Measurements from ENCODE around the gene FHL1. TPM values are rescaled to one million over a fixed set of nuclear protein-coding genes. Genes with fewer than 3 reads are reported as not detected.
A peak's percentile ranks its signal among the peaks of the same experiment; 100 is the strongest.
"Not testable (repeated sequence)": the region's sequence is repeated elsewhere in the genome, so short reads cannot be mapped to it uniquely, and the experiment has no call there.

The FHL1 gene
- total RNA-seq, 1 experiment from 2014 or later, result 5.3 TPM

DNA sequence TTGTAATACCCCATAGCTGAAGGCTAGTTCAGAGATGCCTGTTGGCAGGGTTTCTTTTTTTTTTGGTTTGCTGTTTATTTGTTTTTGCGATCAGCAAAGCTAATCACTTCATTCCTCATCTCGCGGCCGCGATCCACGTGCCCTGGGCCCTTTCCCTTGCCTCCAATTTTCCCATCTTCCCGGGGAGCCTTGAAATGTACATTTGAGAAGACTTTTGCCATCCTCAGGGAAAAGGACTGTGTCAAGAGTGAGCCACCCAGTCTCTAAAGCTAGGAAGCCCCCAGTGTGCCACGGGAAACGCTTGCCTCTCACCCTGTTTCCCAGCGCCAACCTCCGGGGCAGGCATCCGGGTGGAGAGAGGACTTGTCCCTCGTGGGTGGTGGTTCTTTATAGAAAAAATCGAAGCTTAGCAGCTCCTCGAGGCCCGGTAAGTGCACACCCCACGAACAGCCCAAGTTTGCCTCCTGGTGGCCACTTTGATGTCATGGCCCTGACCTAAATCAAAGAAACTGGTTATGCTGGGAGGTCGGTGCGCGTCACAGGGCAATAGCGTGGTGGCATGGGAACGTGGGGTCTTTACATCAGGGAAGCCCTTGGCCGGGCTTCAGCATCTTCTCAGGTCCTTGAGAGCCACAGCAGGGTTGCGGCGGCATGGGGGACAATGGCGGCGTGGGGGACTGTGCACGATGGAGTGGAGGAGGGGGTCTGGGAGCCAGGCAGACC lies 61.8 kb downstream of the FHL1 start:
- DNase-seq (ENCODE audit: low spot score), result no peak

DNA sequence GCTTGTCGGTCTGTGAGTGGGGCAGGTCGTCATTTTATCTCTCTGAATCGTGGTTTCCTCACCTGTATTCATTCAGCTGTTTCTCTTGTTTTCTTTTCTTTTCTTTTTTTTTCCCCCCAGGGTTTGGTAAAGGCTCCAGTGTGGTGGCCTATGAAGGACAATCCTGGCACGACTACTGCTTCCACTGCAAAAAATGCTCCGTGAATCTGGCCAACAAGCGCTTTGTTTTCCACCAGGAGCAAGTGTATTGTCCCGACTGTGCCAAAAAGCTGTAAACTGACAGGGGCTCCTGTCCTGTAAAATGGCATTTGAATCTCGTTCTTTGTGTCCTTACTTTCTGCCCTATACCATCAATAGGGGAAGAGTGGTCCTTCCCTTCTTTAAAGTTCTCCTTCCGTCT lies 62.4 kb downstream of the FHL1 start:
- DNase-seq (ENCODE audit: low spot score), result no peak

- no peak for DNase-seq (ENCODE audit: low spot score)
Observed at GRCh38 chrX:136210243-136210642, 62.9 kb downstream of the FHL1 start.

- no peak for DNase-seq (ENCODE audit: low spot score)
Observed at GRCh38 chrX:136210806-136211205, 63.5 kb downstream of the FHL1 start.

- DNase-seq (ENCODE audit: low spot score), result no peak
Observed at GRCh38 chrX:136211766-136212556, 64.6 kb downstream of the FHL1 start.

DNA sequence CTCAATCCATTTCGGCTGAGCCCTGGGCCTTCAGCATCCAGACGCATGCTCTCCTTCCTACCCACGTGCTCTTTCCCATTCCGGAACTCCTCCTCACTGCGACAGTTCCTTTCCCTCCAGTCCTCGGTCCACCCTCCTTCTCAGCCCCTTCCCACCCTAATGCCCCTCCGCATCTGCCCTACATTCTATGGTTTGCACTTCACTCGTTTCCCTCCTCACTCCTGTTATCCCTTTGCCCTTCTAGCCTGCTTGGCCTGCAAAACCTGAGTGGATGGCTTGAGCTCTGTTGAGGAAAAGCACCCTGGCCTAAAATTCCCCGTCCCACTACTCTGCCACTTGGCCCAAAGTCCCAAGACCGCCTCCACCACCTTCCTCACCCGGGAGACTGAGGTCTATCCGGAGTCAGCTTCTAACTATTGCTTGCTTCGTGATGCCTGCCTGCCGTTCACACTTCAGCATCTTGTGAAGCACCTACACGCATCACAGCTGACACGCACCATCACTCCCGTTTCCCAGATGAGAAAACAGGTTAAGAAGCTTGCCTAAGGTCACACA lies 65.3 kb downstream of the FHL1 start:
- no peak for DNase-seq (ENCODE audit: low spot score)

DNA sequence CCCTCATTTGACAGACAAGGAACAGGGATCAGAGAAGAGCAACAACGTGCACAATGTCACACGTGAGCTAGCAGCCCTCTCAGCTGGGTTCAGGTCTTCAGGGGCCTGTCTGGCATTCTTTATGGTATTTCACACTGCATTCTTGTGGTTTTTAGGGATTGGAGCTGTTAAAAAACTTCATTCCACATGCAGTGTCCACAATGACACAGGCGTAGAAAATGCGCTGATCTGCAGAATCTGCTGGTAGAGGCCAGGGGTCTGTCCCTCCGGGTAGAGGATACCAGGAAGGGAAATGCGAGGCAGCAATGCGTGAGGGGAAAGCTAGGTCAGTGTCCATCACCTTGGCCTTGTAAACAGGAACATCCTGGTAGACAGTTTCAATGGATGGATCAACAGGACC lies 67.2 kb downstream of the FHL1 start:
- DNase-seq (ENCODE audit: low spot score), result peak; percentile 71

DNA sequence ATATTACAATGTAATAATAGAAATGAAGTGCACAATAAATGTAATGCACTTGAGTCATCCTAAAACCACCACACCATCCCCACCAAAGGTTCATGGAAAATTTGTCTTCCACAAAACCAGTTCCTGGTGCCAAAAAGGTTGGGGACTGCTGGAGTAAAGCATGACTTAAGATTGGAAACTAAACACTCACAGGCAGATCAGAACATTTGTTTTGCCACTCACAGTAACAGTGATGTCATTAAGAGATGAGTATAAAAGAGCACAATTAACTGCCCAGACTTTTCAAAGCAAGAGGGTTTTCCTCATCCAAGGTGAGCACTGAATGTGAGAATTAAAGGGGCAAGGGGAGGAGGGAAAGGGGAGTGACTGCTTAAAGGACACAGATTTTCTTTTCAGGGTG lies 68.2 kb downstream of the FHL1 start:
- DNase-seq (ENCODE audit: low spot score), result no peak

- DNase-seq (ENCODE audit: low spot score), result no peak
Observed at GRCh38 chrX:136219893-136220292, 72.6 kb downstream of the FHL1 start.

DNA sequence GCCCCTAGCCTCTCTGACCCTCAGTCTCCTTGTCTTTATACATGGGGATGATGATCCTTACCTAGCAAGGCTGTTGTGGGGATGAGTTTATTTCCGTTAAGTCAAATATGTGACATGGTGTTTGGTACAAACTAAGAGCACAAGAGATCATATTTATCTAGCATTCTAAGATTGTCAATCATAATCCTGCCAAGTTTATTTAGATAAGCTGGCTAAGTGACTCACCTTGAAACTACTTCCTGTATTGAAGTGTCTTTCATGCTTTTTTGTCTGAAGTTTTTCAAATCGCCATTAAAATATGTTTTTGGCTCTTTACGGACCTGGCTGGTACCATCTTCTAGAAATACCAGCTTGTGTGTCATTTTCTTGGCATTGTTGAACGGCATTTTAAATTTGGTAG lies 73.2 kb downstream of the FHL1 start:
- no peak for DNase-seq (ENCODE audit: low spot score)

GRCh38 chrX:136220951-136221350 lies 73.6 kb downstream of the FHL1 start:
- no peak for DNase-seq (ENCODE audit: low spot score)

GRCh38 chrX:136221851-136222513 lies 74.6 kb downstream of the FHL1 start:
- DNase-seq (ENCODE audit: low spot score), result no peak

- DNase-seq (ENCODE audit: low spot score), result no peak
Observed at GRCh38 chrX:136227074-136227473, 79.7 kb downstream of the FHL1 start.

- no peak for DNase-seq (ENCODE audit: low spot score)
Observed at GRCh38 chrX:136227948-136228838, 80.9 kb downstream of the FHL1 start.

GRCh38 chrX:136228839-136229207 lies 81.5 kb downstream of the FHL1 start:
- no peak for DNase-seq (ENCODE audit: low spot score)

DNA sequence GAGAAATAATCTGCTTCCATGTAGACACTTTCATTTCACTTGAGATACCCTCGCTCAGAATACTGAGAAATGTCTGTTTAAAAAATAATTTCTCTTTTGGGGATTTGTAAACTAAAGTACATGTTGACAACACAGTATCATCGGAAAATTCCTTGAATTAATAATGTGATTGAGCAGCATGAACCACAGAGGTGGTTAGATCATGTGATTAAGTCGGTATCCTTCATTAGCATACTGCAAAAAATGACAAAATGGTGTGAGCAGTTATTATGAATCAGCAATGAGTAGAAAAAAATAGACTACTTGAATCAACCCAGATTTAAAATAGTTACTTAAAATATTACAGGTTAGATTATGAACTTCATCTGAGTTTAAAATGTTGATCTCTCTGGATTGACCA lies 89.7 kb downstream of the FHL1 start:
- DNase-seq (ENCODE audit: low spot score), result no peak

DNA sequence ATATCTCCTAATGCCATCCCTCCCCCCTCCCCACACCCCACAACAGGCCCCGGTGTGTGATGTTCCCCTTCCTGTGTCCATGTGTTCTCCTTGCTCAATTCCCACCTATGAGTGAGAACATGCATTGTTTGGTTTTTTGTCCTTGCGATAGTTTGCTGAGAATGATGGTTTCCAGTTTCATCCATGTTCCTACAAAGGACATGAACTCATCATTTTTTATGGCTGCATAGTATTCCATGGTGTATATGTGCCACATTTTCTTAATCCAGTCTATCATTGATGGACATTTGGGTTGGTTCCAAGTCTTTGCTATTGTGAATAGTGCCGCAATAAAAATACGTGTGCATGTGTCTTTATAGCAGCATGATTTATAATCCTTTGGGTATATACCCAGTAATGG lies 90.5 kb downstream of the FHL1 start:
- DNase-seq (ENCODE audit: low spot score), result not testable (repeated sequence)

DNA sequence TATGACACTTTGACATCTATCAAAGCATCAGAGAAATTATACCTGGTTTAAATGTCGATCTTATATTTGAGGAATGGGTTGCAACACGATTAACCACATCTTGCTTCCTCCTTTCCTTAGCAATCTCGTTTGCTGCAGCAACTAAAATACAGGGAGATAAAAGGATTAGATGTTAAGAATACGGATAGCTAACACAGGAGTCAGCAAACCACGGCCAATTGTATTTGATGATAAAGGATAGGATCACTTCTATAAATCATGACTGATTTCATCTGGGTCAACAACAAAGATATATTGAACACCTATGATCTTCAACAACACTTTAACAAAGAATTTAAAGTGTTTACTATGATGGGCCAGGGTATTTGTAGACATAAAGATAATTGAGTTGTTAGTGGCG lies 98.9 kb downstream of the FHL1 start:
- DNase-seq (ENCODE audit: low spot score), result no peak

GRCh38 chrX:136250191-136251040 lies 103.1 kb downstream of the FHL1 start:
- DNase-seq (ENCODE audit: low spot score), result no peak

Data from A172 (cell line).